H1 (cell line): ENCODE data around the gene ANKRD27. TPM values are rescaled to one million over a fixed set of nuclear protein-coding genes. Genes with fewer than 3 reads are reported as not detected.

Experiments used
- ASH2L ChIP-seq: fragments of 200-600, 300-600 bp; sonication (generic); IDR thresholded peaks from one replicate; pipeline ENCODE4 v1.7.1; 2017; ENCODE audit warnings: low read length
- ATF3 ChIP-seq: IDR thresholded peaks from 2 replicates; pipeline ENCODE4 v1.6.1; 2011; ENCODE audit warnings: low read depth, mild to moderate bottlenecking, low read length; ENCODE audit not compliant: insufficient read depth
- BRCA1 ChIP-seq: IDR thresholded peaks from 2 replicates; pipeline ENCODE4 v1.6.1; 2012; ENCODE audit warnings: low read depth, low read length, improper control_type of control experiment
- CHD1 ChIP-seq: IDR thresholded peaks from 2 replicates; pipeline ENCODE4 v1.6.1; 2012; ENCODE audit warnings: low read depth, low read length, improper control_type of control experiment
- CHD2 ChIP-seq: IDR thresholded peaks from 2 replicates; pipeline ENCODE4 v1.6.1; 2012; ENCODE audit warnings: low read length, improper control_type of control experiment
- EP300 ChIP-seq, 2 experiments: IDR thresholded peaks; 1 replicate in 1 of 2; 2 replicates in 1 of 2; pipeline ENCODE4 v1.6.1; 2011 to 2012; ENCODE audit warnings: low read depth in 2 of 2, low read length in 2 of 2, mild to moderate bottlenecking in 2 of 2, borderline replicate concordance in 1 of 2, inconsistent platforms in 1 of 2, moderate library complexity in 1 of 2
- GABPA ChIP-seq: IDR thresholded peaks from 2 replicates; pipeline ENCODE4 v1.6.1; 2011; ENCODE audit warnings: mild to moderate bottlenecking, low read length, moderate library complexity, borderline replicate concordance; ENCODE audit not compliant: insufficient read depth
- JUND ChIP-seq: IDR thresholded peaks from 2 replicates; pipeline ENCODE4 v1.6.1; 2011; ENCODE audit warnings: mild to moderate bottlenecking, improper control_type of control experiment, low read length
- NRF1 ChIP-seq: IDR thresholded peaks from 2 replicates; pipeline ENCODE4 v1.6.1; 2011; ENCODE audit warnings: mild to moderate bottlenecking, low read depth, low read length, improper control_type of control experiment
- POLR2A ChIP-seq, 2 experiments: IDR thresholded peaks; 1 replicate in 1 of 2; 2 replicates in 1 of 2; pipeline ENCODE4 v1.6.1; 2011; ENCODE audit warnings: low read depth in 2 of 2, low read length in 2 of 2, mild to moderate bottlenecking in 2 of 2; ENCODE audit errors: control extremely low read depth in 1 of 2
- SIX5 ChIP-seq: IDR thresholded peaks from 2 replicates; pipeline ENCODE4 v1.6.1; 2011; ENCODE audit warnings: mild to moderate bottlenecking, low read depth, low read length
- SP2 ChIP-seq: IDR thresholded peaks from 2 replicates; pipeline ENCODE4 v1.6.1; 2012; ENCODE audit warnings: mild to moderate bottlenecking, low read length, inconsistent platforms
- SP4 ChIP-seq: IDR thresholded peaks from 2 replicates; pipeline ENCODE4 v1.6.1; 2012; ENCODE audit warnings: low read length, inconsistent platforms
- ZNF274 ChIP-seq: IDR thresholded peaks from 2 replicates; pipeline ENCODE4 v1.7.0; 2012; ENCODE audit warnings: low read length, borderline replicate concordance; ENCODE audit errors: extremely low read depth
- polyA plus RNA-seq, 7 experiments: library from polyadenylated mRNA; depleted of rRNA in 3 of 7; stranded (reverse) in 5 of 7; unstranded in 2 of 7; fragments of >200 nt in 5 of 7; fragments of 200-250 nt in 2 of 7; gene quantifications; 1 replicate in 5 of 7; 2 replicates in 1 of 7; 4 replicates in 1 of 7; pipeline versions ENCODE4 v1.2.1 to v1.2.3, GENCODE V29; 2011 to 2013; ENCODE audit warnings: missing spikeins in 2 of 7, mixed read lengths in 2 of 7
- total RNA-seq: library from RNA; stranded (reverse); fragmentation: NEBNext Ultra II Directional; extraction: Animal tissue kit (Norgen Biotek cat#: 25700); gene quantifications from 2 replicates; pipeline ENCODE4 v1.2.1, GENCODE V29; 2021

ANKRD27 gene
- total and polyA plus RNA-seq, 2 of the 8 experiments (the other 6 are each of a cell fraction or from before 2014, with no cell fraction given), result 27.9 to 55.7 TPM

- no peak for TF ChIP-seq BRCA1
- no peak for TF ChIP-seq ASH2L
- TF ChIP-seq CHD1, result no peak
- no peak; a peak in 2 of 3 replicates for TF ChIP-seq POLR2A (IDR thresholded peaks at IDR 0.05; ENCODE audit: control extremely low read depth in 1 of 2, low read depth in 2 of 2, low read length in 2 of 2)
- no peak for TF ChIP-seq CHD2
- 0 out of 2 replicates have a peak, but pooled peaks have one; percentile 16 for TF ChIP-seq GABPA
- TF ChIP-seq ZNF274, result no peak
- no peak for TF ChIP-seq SIX5
- no peak for TF ChIP-seq ATF3
- no peak for TF ChIP-seq SP4
- no peak for TF ChIP-seq SP2
- no peak for TF ChIP-seq NRF1
- no peak for TF ChIP-seq JUND
- TF ChIP-seq EP300 (IDR thresholded peaks at IDR 0.05; ENCODE audit: borderline replicate concordance in 1 of 2, low read depth in 2 of 2, low read length in 2 of 2), result no peak
- TF ChIP-seq, all 59 proteins: peak for 10
These were observed 17.2 kb upstream of the ANKRD27 start (continued) for GRCh38 chr19:32691952-32692726.
